ENCODE results near the gene KIZ.
"Not testable (repeated sequence)": the region's sequence is repeated elsewhere in the genome, so short reads cannot be mapped to it uniquely, and the experiment has no call there.

KIZ gene

DNA sequence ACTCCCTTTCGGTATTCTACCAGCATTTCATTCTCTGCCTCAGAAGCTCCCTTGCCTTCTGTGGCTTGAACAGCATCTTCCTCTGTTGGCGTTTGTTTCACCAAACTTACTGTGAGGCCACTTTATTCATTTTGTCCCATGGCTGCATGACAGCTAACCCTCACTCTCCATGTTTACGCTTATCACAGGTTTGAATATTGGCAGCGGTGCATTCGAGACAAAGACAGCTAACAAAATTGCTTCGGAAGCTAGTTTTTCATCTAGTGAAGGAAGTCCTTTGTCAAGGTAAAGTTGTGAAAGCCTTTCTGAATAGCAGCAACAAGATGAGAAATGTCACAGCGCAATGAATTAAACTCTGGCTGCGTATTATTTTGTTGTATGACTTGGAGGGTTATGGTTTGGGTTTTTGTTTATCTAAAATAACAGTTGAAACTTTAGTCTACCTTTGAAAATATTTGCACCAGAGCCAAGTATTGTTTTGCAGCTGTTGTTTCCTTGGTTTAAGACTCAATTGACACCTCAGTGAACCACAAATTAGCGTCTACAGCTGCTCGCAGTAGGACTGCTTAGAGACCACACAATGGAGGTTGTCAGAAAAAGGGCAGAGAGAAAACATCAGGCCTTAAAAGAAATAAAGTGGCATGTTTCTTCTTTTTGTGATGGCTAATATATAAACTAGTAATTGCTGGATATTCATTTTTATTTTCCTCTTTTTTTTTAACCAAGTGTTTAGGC is 106.8 kb downstream of the KIZ start:
- DNase-seq = no peak

GRCh38 chr20:21234324-21234723 is 108.4 kb downstream of the KIZ start:
- no peak for DNase-seq

DNA sequence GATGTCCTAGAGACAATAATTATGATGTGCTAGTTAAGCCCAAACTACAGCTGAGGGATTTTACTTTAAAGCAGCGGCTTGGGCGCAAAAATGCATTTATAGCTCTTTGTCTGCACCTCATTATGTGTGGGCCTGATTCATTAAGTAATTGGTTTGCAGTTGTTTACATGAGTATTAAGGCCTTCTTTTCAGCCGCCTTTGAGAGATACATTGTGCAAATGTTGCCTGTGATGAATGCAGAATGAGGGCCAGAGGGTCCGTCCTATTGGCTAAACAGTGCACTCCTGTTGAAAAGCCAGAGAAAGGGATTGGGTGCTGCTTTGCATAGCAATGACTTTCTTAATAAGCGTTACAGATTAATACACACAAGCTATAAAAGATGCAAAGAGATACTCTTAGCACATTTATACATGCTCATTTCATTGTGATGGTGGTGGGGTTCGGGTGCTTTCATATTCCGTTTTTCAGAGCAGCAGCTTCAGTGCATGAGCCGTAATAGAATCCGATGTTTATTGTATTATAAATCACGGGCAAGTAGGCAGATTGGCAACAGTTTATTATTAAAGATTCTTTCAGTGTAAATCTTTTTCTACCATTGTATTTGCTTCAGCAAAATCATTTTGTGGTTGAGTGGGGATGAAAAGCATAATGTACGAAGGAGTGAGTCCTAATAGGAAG is 109.1 kb downstream of the KIZ start:
- no peak for DNase-seq

DNA sequence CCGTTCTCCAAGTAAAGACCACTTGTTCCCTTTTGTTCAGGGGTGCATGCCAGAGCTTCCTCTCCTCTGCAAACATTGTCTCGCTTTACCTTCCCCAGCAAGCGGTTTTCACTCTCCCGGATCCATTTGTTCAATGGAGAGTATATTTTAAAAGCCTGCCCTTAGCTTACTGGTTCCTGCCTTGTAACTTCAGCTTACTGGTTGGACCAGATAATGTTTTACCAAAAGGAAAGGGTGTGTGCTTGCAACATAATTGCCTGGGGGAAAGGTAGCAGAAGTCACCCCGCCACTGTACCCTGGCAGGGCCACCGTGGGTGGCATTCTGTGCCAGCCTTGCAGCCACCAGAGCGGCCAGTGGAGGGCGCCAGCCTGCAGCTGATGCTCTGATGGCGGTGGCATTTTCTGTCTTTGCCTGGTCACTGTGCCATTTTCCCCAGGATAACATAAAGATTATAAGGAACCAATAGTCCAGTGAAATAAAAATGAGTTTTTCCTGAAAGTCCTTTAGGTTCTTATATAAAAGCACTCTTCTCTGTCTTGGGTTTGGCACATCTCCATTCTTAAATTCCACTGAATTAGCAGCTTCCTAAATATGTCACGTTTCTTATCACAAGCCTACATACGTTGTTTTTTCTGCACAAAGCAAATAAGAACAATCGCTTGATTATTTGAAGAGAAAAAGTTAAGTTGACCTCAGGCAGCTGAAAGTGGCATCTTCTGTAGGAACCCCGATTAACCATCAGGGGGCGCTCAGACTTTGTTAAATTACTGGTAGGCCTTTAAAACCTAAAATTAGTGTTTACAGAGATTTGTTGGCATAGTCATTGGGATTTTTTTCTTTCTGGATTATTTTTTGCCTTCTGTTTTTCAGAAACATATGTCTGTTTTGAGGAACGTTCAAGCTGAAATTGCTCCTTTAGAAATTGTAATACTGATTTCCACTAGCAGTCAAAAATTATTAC is 109.9 kb downstream of the KIZ start:
- DNase-seq = peak; percentile 52

- peak; percentile 29 for DNase-seq
Observed at GRCh38 chr20:21237956-21238799, 112.3 kb downstream of the KIZ start.

DNA sequence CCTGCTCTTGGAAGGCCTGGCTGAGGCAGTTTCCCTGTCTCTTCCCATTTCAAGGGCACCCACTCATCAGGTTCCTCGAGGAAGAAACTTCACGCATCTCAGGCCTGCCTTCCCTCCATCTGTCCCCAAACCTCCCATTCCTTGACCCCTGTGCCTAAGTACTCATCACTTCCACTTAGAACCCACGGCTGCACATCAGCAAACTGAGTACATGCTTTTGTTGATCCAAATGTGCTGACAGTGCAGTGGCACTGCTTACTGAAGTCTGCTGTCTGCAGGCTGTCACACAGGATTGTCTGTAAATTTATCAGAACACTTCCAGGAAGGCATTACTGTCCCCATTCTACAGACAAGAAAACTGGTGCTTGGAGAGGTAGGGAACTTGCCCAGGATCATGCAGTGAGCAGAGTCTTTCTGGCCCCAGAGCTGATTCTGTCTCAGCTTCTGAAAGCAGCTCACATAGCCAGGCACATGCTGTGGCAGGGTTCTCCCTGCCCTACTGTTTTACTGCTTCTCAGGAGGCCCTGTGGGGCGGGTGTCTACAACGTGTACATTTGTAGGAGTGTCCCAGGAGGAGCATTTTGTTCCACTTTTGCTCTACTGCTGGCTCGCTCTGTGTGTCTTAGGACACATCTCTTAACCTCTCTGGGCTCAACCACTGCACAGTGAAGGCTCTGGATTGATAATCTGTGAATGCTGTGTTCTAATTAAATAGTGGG is 113.1 kb downstream of the KIZ start:
- no peak for DNase-seq

GRCh38 chr20:21240394-21240793 is 114.5 kb downstream of the KIZ start:
- DNase-seq = no peak

DNA sequence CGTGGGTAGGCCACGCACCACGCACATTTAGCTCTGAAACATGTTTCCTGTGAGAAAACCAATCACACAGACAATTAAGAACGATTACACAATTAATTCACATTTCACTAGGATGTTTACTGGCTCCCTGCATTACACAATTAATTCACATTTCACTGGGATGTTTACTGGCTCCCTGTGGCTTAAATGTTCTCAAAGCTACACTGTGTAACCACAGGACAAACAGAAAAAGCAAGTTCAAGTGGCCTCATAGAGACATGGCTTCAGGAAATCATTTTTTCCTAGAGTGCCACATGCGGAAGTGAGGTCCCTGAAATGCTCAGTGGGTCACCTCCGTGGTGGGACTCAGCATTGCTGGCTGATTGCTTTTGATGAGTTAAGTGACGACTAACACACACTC is 115.5 kb downstream of the KIZ start:
- DNase-seq = peak; percentile 89

DNA sequence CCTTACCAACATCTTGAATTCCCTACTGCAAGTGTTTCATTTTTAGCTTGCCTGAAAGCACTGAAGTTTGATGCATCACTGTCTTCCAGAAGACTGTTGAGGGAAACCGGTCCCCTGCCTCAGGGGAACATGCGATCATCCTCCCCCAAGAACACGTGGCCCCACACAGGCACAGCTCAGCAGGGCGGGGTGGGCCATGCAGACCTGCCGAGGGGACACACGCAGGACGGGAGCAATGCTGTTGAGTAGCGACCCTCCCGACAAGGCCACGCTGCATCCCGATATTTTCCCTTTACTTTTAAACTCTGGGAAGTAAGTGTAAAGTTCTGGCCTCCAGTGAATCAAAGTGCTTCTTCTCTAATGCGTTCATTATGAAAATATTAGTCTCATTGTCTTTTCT is 117.9 kb downstream of the KIZ start:
- no peak for DNase-seq

GRCh38 chr20:21244808-21245207 is 118.9 kb downstream of the KIZ start:
- no peak for DNase-seq

- no peak for DNase-seq
Observed at GRCh38 chr20:21246161-21246560, 120.3 kb downstream of the KIZ start.

DNA sequence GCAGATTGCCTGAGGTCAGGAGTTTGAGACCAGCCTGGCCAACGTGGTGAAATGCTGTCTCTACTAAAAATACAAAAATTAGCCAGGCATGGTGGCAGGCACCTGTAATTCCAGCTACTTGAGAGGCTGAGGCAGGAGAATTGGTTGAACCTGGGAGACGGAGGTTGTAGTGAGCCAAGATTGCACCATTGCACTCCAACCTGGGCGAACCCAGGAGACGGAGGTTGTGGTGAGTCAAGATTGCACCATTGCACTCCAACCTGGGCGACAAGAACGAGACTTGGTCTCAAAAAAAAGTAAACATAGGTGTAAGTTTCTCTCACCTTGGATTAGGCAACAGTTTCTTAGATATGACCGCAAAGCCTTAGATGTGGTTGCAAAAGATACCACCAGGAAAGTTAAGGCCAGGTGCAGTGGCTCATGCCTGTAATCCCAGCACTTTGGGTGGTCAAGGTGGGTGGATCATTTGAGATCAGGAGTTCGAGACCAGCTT is 121.8 kb downstream of the KIZ start:
- not testable (repeated sequence) for DNase-seq

DNA sequence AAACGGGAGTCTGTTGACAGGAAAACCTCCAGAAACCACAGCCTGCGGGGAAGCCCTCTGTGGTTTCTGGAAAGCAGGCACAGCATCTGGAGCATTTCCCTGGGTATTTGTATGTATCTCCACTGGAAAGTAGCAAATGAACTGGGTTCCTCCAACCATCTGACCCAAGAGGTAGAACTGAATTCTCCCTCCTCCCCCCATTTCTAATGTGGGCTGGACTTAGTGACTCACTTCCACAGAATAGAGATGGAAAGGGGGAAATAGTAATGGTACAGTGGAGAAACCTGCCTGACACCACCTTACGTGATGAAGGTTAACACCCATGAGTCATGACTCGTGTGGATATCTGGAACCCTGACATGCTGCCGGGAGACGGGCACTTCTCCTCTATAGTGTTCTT is 125.4 kb downstream of the KIZ start:
- no peak for DNase-seq

DNA sequence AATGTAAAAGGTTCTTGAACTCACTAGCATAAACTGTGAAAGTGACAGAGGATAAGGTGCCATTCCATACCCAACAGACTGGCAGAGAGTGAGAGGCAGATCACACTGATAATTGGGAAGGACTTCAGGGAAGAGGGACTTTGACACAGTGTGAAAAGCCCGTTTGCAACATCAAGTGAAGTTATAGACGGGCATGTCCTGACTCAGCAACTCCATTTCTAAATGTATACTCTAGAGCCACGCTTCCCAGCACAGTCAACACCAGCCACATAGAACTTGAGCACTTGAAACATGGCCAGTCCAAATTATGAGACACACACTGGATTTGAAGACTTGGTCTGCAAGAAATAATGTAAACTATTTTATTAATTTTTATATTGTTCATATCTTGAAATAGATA is 131.3 kb downstream of the KIZ start:
- DNase-seq = no peak

- no peak for DNase-seq
Observed at GRCh38 chr20:21258411-21258810, 132.5 kb downstream of the KIZ start.

GRCh38 chr20:21259346-21259745 is 133.5 kb downstream of the KIZ start:
- DNase-seq = no peak

- DNase-seq = no peak
Observed at GRCh38 chr20:21262812-21263211, 136.9 kb downstream of the KIZ start.

GRCh38 chr20:21265261-21266190 is 139.6 kb downstream of the KIZ start:
- no peak for DNase-seq

DNA sequence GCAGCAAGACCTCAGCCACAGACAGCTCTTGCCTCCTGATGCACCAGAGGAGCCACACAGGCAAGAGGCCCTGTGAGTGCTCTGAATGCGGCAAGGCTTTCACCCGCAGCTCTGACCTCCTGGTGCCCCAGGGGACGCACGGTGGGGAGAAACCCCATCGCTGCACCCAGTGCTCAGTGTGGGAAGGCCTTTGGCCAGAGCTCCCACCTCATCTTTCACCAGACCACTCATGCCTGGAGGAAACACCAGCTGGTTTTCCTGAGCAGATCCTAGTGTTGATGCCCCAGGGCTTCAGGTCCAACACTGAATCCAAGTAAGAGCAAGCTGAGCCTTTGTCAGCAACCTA is 140.3 kb downstream of the KIZ start:
- DNase-seq = no peak

DNA sequence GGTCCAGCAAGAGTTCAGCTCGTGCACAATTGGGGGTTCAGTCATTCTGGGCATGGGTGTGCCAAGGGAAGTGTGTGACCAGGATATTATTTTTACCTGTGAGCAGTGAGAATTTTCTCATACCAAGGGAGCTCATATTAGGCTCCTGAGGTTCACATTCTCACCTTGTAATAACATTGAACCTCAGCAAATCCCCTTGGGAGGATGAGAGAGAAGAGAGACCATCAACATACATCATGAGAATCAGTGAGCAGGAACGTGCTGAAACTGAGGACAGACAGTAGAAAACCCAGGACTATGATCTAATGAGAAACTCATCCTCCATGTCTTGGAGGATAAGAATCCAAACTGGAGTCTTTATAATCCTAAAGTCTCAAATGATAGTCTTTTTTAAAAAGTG is 143.9 kb downstream of the KIZ start:
- no peak for DNase-seq

- no peak for DNase-seq
Observed at GRCh38 chr20:21270806-21271205, 144.9 kb downstream of the KIZ start.

Measured in NCI-H2029 (cell line).